Measurements from ENCODE around the gene FBXW2. TPM values are rescaled to one million over a fixed set of nuclear protein-coding genes. Genes with fewer than 3 reads are reported as not detected.

FBXW2 gene
- total RNA-seq, 1 experiment from 2014 or later = 62.1 TPM

DNA sequence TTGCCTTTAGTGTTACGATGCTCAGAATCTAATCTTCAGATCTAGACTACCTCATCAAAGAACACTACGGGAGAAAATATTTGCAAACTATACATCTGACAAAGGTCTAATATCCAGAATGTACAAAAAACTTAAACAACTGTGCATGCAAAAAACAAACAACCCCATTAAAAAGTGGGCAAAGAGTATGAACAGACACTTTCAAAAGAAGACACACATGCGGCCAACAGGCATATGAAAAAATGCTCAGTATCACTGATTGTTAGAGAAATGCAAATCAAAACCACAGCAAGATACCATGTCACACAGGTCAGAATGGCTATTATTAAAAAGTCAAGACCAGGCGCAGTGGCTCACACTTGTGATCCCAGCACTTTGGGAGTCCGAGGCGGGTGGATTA is 47.9 kb downstream of the FBXW2 start:
- Mint-ChIP-seq H3K9me3 (peaks cover 6 to 7% of the 10 kb centered on the region in 2 experiments; a peak in 3 of 5 replicates), H3K4me1 (peaks cover 2 to 6% of the 10 kb centered on the region in 2 experiments), H3K27ac (no peak overlapping the region), H3K4me3 (no peak overlapping the region), H3K27me3 (ENCODE audit: low read depth) (peaks cover 2% of the 10 kb centered on the region), H3K36me3 (ENCODE audit: insufficient read depth in 1 of 3, low read depth in 3 of 3) (peaks cover 2 to 5% (median 4%) of the 10 kb centered on the region in 3 experiments; a peak in 5 of 7 replicates)
- Histone ChIP-seq H3K18ac (ENCODE audit: insufficient read length, low read depth, low read length) (no peak overlapping the region), H3K23ac (ENCODE audit: insufficient read length, low read depth, low read length) (no peak overlapping the region), H4K5ac (ENCODE audit: insufficient read length, low read depth, low read length) (no peak overlapping the region), H4K20me1 (ENCODE audit: control insufficient read depth, insufficient read depth, insufficient read length) (no peaks in the 10 kb centered on the region), H3K79me1 (ENCODE audit: insufficient read depth, low read depth, low read length, poor library complexity, severe bottlenecking) (no peaks in the 10 kb centered on the region), H3K27ac (ENCODE audit: insufficient read length, low read depth, low read length) (no peak overlapping the region), H3K4me2 (ENCODE audit: insufficient read depth, insufficient read length, low read length) (no peak overlapping the region), H4K8ac (replicated peaks; ENCODE audit: insufficient read length, low read depth, low read length) (no peak overlapping the region), H4K91ac (ENCODE audit: insufficient read length, low read depth, low read length) (no peak overlapping the region), H3K4ac (ENCODE audit: low read depth, low read length) (no peak overlapping the region), H3T11ph (ENCODE audit: low read length) (no peak overlapping the region), H3K79me2 (ENCODE audit: insufficient read depth, low read length) (no peaks in the 10 kb centered on the region), H2BK12ac (ENCODE audit: insufficient read length, low read depth, low read length) (no peak overlapping the region), H3K9ac (ENCODE audit: extremely low read depth, insufficient read length, low read length) (no peak overlapping the region), H3K14ac (ENCODE audit: insufficient read depth, low read length) (no peak overlapping the region), H3K23me2 (ENCODE audit: insufficient read length, low read depth, low read length, poor library complexity, severe bottlenecking) (no peaks in the 10 kb centered on the region), H2BK5ac (ENCODE audit: insufficient read length, low read length) (no peak overlapping the region), H2BK15ac (ENCODE audit: low read depth, low read length) (no peak overlapping the region), H3K4me1 (ENCODE audit: insufficient read depth, low read length) (no peaks in the 10 kb centered on the region), H3K9me3 (ENCODE audit: control insufficient read depth, low read depth, low read length) (no peaks in the 10 kb centered on the region), H2AFZ (ENCODE audit: low read length) (no peak overlapping the region), H2BK120ac (ENCODE audit: low read depth, low read length, poor library complexity, severe bottlenecking) (no peak overlapping the region), H3K27me3 (ENCODE audit: insufficient read depth, low read length) (no peaks in the 10 kb centered on the region), H2BK20ac (ENCODE audit: low read depth, low read length, poor library complexity, severe bottlenecking) (no peak overlapping the region), H3K56ac (ENCODE audit: insufficient read length, low read depth, low read length) (no peak overlapping the region), H2AK5ac (ENCODE audit: insufficient read length, low read length) (no peak overlapping the region)
- no peak for DNase-seq
- WGBS (ENCODE audit: extremely low coverage, insufficient read length, low lambda C conversion rate) = no CpG with 5 or more reads among the region's 6 CpGs
- TF ChIP-seq CTCF (conservative IDR thresholded peaks at IDR 0.05) = no peak

Measured in H9 (cell line).